Bone marrow (tissue), 2 donors: Measurements from ENCODE around the gene LHX6.

ENCODE experiments used
- DNase-seq, 2 donors: peaks; one replicate each; lab custom pipeline; 2025; lab: John Stamatoyannopoulos, UW

The LHX6 gene

DNA sequence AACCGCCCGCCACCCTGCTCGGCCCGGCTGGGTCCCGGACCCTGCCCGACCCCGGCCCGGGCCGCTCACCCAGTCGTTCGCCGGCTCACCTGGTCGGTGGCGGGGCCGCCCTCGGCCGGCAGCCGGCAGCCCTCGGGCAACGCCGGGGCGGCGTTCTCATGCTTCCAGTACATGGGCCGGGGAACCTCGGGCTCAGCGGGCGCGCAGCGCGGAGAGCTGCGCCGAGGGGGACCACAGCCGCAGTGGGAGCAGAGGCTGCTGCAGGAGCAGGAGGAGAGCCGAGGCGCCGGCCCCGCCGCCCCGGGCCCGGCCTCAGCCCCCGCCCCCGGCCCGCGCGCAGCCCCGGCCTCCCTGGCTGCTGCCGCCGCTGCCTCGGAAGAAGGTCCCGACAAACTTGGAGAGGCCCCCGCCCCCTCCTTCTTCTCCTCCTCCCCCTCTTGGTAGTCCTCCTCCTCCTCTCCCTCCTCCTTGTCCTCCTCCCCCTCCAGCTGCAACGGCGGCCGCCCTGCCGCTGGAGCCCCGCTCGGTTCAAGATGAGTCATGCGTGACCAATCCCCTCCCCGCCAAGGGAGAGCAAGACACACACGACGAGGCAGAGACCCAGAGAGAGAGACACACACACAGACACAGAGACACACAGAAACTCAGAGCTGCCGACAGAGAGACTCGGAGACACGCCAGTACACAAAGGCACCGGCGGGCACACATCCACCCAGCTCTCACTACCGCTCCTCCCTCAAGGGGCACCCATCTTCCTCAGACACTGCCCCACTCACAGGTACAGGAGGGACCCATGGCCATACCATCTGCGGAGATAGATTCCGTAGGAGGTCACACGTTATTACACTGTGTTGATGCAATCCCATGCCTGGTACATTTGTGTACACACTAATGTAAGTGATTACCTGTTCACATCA lies at the start of gene LHX6:
LHX6 (minus strand) TSS at position 390 of the 917 bp plus-strand sequence; CDS start at position 173, 217 bp downstream.
- peak in 1 of 2 donors; percentile 23 for DNase-seq

DNA sequence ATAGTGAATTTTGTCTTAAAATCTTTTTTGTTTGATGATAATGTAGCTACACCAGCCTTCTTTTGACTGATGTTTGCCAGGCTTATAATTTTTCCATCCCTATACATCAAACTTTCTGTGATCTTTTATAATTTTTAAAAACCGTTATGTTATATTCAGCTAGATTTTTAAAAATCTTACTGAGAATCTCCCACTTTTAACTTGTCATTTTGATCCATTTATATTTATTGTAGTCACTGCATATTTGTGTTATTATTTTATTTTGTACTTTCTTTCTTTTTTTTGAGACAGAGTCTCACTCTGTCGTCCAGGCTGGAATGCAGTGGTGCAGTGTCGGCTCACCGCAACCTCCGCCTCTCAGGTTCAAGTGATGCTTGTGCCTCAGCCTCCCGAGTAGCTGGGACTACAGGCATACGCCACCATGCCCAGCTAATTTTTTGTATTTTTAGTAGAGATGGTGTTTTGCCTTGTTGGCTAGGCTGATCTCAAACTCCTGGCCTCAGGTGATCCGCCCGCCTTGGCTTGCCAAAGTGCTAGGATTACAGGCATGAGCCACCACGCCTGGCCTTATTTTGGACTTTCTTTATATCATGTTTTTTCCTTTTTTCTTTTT lies 48.6 kb upstream of the LHX6 start:
- DNase-seq, result no peak

DNA sequence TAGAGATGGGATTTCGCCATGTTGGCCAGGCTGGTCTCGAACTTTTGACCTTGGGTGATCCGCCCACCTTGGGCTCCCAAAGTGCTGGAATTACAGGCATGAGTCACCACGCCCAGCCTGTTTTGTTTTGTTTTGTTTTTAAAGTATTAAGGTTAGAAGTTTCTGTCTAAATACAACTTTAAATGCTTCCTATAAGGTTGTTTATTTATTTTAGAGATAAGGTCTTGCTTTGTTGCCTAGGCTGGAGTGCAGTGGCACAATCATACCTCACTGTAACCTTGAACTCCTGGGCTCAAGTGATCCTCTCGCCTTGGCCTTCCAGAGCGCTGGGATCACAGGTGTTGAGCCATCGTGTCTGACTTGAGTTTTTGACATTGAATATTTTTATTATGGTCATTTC lies 47.3 kb upstream of the LHX6 start:
- DNase-seq, result no peak

DNA sequence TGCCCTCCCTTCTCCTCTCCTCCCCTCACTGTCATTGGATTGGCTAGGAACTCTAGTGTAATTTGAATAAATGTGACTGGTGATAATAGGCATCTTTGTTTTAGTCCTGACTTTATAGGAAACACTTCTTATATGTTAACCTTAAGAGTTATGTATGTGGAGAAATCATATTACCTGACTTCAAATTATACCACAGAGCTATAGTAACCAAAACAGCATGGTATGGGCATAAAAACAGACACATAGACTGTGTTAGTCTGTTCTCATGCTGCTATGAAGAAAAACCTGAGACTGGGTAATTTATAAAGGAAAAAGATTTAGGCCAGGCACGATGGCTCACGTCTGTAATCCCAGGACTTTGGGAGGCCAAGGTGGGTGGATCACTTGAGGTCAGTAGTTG lies 45.3 kb upstream of the LHX6 start:
- DNase-seq, result no peak

DNA sequence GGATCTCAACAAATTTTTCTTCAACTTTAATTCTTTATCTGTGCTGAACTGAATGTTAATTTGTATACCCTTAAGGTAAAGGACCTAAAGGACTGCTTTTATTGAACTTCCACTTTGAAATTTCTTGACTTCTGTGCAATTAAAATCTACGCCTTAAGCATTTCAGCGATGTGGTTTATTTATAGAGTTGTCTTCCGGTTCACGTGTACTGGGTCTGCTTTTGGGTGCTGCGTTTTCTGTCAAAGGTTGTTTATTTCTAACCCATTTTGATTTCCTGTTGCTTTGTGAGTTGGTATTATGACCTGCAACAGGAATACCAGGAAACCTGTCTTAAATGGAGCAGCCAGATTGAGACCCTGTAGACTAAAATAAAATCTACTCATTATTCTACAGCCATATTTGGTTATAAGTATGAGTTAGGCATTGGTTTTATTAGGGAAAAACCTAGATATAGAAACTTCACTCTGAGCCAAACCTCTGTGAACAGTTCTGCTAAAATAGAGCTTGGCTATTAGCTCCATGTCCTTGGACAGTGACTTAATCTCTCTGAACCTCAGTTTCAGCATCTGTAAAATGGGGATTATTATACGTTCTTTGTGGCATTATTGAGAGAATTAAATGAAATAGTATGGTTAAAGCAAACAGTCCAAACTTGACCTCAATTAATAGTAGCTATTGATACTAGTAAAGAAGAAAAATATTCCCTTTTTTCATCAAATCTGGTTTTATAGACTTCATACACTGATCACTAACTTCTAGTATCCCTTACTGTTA lies 39.5 kb upstream of the LHX6 start:
- no peak for DNase-seq

DNA sequence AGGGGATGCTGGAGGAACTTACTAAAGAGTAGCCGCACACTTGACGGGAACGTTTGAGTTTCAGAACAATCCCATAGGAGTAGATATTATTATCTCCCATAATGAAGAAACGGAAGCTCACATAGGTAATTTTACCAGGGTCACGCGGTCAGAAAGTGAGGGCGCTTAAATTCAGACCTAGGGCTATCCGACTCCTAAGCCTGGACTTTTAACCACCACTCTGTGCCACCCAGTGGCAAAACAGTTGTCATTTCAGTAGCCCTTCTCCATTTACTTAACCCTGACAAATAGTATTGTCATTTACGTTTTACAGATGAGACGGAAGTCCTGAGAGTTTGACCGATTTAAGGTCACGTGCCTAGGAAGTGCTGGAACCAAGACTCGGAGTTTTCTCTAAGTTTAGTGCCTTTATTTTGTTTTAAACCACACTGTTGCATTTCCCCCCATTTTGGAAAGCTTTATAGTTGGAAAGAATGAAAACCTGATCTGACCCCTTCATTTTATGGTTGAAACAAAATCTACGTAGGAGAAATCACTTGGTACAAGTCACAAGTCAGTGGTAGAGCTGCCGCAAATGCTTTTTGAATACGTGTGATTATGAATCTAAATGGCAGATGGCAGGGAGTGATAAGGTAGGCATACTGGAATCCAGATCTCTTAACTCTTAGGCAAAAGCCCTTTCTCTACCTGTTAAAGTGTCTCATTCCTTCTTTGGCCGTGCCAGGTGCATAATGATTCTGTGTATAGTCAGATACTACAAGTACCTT lies 36.6 kb upstream of the LHX6 start:
- DNase-seq, result peak in 1 of 2 donors; percentile 38

DNA sequence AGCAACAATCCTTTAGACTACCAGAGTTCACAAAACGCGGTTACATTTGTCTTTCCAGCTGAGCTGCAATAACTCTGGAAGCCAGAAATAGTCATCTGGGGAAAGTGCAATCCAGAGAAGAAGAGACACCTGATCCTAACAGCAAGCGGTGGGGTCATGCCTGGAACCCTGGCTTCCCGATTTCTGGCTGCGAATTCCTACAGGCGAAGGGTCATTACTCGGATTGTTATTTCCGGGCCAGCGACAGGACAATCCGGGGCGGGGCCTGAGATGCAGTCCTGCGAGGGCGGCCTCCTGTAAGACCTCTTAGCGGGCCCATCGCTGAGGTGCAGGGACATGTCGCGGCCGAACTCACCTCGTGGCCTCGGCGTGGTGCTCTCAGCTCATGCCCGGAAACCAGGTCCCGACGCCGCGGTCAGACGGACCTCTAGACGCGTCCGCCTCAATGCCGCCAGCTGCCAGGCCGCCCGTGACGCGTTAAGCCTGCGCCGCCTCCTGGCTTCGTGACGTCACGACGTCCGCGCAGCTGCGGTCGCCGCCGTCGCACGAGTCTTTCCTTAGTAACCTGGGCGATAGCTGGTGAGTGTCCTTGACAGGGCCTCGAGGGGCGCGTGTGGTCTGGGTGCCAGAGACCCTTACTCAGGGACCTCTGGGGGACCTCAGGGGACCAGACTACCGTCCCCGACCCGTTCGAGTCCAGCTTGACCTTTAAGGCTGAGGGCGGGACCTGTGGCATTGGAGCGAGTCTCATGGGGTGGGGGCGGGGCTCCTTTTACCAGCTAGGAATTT lies 35.8 kb upstream of the LHX6 start, which contains the start of the genes MRRF and RBM18:
MRRF (plus strand) TSS at position 523 of the 789 bp plus-strand sequence. CDS start 6,010 bp downstream, outside the sequence.
RBM18 (minus strand) TSS at position 481 of the 789 bp plus-strand sequence. CDS start 3,348 bp downstream, outside the sequence.
- peak; percentile 68 to 88 for DNase-seq

DNA sequence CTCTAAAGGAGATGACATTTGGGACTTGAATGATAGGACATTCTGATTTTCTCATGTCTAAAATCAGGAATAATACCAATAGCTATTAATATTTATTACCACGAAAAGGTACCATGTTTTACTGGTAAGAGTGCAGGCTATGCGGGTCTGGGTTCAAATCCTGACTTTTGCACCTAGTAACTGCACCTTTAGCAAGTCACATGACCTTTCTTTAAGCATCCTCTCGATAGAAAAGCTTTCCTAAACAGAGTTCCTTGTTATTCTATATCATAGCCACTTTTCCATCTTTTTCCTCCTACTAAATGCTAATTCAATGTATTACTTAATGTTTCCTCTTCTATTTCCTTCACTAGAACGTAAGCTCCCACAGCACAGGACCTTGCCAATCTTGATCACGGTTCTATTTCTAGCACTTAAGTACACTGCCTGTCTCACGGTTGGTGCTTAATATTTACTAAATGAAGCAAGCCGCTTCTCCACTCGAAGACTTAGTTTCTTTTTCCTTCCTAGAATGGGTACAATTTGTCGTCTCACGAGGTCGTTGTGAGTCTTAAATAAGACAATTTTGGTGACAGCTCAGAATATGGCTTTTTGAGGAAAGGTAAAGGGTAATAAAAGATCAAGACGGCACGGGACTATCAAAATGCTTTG lies 35.1 kb upstream of the LHX6 start:
- DNase-seq, result no peak

DNA sequence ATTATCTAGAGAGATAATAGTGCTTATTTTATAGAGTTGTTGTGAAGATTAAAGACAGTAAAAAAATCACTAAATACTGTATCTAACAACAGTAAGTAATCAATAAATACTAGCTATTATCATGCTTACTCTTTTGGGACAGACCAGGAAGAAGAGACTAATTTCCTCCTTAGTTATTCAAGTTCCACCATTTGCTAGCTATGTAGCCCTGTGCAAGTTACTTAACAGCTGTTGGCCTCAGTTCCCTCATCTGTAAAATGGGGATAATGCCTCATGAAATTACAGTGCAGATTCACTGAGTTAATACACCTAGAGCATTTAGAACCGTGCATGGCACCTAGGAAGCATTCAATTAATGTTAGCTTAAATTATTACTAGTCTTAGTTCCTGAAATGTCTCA lies 33.3 kb upstream of the LHX6 start:
- DNase-seq, result no peak

DNA sequence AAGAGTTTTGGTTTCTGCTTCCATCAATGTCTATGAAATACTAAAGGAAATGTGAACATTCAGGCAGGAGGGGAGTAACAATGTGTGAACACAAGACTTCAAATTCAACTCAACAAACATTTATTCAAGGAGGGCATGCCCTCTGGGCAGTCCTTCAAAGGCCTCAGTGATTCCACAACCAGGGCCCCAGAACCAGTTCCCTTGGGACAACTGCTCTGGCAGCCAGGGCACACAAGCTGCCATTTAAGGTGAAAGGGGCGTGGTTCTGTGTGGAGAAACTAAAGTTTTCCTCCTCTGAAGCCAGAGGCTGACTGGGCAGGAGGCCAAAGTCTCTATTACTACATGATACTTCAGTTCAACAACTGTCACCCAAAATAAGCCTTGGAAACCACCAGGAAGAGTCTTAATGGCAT lies 32.7 kb upstream of the LHX6 start:
- no peak for DNase-seq

DNA sequence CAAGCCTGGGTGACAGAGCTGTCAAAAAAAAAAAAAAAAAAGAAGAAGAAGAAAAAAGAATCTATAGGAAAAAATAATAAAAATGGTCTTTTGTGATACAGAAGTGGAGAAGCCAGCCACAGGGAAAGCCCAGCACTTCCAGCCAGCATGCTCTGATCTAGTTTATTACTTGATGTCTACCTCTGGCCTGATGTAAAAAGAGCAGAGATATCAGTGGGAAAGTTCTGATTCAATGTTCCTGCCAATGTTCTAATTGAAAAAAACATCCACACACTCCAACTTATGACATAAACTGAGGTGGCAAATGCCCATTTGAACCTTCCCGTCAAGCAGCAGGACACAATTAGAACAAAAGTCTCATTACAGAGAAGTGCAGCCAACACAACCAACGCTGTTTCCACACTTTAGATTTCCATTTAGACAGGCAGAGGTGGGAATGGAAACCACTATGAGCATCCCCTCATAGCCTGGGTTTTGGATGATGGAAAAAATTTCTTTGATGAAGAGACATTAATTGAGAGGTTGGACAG lies 30.2 kb upstream of the LHX6 start:
- no peak for DNase-seq

DNA sequence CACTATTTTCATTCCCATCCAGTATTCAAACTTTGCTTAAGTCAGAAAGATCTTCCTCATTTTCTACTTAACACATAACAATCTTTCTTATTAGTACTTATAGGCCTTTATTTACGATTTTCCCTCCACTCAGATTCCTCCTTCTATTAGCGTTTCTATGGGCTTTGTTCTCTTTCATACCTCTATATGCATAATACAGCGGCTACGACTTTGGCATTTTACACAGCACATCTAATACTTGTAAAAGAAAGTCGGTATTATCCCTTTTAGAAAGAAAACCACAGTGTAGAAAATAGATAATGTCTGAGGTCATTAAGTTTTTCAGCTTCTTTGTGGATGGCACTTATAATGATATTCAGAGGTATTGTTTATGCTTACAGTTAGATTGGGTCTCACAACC lies 27.4 kb upstream of the LHX6 start:
- no peak for DNase-seq

DNA sequence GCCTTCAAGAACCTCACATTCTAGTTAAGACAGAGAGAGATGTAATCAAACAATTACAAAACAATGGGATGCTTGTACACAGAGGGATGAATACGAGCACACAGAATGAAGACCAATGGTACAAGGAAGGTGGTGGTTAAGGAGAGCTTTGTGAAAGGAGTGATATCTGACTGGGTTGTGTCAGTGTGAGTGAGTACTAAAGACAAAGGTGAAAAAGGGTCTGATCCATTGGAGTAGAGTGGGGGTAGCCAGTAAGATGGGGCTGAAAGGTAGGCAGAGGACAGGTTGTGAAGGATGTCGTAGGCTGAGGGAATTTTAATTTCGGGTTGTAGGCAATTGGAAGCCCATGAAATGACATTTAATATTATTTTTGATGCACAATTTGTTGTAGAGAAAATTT lies 26.0 kb upstream of the LHX6 start:
- DNase-seq, result no peak

DNA sequence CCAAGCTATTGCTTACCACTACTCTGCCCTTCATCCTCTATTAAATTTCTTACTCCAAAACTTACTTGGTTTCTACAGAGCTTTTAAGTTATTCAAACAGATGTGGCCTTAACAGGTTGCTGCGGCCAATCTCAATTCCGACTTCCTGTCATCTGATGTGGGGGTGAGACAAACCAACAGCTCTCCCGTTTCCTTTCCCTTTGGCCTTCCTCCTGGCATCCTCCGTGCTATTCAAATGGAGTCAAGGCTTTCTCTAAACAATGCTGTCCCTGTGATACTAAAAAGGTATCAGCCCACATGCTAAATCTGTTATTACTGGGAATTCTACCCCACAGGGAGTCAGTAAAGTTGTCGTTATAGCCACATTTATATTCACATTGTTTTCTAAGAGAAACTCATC lies 24.0 kb upstream of the LHX6 start:
- no peak for DNase-seq

DNA sequence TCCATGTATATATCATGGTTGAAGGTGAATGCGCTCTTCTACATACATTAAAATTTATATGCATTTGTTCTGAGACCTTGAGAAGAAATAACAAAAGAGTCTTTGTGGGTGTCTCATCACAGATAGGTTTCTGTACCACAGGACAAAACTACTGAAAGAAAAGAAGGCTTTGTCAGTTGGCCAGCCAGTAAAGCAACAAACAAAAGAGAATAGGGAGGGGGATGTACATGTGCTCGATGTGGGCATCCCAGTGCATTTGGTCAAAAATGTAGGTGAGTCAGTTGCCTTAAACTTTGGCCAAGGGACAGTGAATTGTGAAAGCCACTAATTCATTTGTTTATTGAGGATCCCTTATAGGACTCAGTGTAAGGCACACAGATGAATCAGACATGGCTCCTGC lies 22.6 kb upstream of the LHX6 start:
- DNase-seq, result no peak

DNA sequence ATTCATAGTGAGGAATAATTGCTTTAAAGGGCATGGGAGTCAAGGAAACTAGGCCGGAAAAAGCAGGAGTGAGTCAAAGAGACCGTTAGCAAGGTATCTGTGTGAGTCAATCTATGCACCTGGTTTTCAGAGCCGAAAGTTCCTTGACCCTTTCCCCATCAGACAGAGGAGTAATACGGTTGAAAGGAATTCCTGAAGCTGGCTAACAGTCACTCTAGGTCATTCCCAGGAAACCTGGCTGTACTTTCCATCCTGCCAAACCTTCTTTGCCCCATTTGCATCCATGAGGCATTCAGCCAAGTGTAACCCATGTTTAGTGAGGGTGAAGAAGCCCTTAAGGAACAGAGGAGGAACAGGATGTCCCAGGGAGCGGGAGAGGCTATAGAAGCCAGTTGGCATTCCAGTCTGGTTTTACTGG lies 19.7 kb upstream of the LHX6 start:
- no peak for DNase-seq

DNA sequence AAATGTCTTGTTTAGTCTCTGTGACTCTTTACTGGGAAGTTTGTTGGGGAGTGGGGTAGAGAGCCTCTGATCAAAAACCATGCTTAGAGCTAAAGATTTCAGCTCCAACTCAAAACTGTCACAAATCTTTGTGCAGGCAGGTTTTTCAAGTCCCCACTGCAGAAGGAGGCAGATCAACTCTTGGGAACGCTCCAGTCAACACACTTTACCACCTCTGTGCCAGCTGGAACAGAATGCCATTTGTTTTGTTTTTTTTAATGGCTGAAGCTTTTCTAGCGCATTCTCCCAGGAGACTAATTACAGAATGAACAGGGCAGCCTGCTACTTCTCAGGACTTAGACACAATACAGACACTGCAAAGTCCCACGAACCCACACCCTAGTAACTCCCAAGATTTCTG lies 17.9 kb upstream of the LHX6 start:
- no peak for DNase-seq

DNA sequence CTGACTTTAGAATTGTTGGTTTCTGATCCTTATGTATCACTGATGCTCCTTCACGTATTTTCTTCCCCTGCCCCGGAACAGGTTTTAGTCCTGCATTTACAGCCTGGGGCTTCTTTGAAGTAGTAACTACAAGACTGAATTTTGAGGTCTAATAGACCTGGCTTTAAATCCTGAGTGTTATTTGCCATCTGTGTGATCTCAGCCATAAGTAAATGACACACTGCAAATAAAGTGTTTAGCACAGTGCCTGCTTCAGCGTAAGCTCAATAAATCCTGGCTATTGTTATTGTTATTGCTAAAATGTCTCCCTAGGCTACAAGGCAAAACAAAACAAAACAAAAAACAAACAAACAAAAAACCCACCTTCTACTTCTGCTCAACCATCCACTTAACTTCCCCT lies 15.6 kb upstream of the LHX6 start:
- DNase-seq, result no peak

DNA sequence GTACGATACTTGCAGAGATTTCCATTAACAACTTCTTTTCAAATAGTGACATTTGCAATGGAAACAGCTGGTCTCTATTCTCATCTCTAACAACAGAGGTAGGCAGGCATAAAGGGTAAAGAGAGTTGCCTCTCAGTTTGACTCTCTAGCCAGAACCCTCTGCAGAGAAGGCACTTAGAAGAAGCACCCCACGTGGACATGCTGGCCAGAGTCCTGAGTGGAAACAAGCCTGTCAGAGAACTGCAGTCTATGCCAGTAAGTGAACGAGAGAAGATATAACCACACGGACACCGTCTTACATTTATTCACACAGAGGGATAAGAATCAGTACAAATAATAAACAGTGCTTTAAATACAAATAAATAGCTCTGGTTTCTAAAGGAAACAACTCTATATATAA lies 11.0 kb upstream of the LHX6 start:
- DNase-seq, result no peak

DNA sequence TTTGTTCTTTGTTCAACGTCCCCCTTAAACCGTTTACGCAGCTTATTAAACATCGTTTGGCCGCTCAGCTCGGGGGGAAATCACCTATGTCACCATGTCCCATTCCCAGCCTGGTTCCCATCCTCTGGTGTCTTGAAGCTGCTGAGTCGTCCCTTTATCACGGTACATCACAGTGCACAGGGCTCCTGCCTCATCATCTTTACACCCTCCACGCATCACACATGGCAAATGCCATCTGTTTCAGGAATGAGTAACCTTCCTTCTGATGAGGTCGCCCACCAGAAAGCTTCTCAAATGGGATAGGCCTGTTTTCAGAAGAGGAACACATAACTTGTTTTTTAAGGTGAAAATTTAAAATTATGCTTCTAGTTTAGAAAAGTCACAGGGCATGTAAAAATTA lies 7.9 kb upstream of the LHX6 start:
- no peak for DNase-seq
